BLaER1 (cell line): ENCODE measurements around the gene LATS2.
"Not testable (repeated sequence)": the region's sequence is repeated elsewhere in the genome, so short reads cannot be mapped to it uniquely, and the experiment has no call there.

Source experiments
- H3K27ac ChIP-seq: shearing (Covaris generic); formaldehyde crosslinking; 2 replicates; pipeline ENCODE4 v1.8.1; 2022
- H3K27me3 ChIP-seq: shearing (Covaris generic); formaldehyde crosslinking; 2 replicates; pipeline ENCODE4 v1.8.1; 2022
- H3K36me3 ChIP-seq: shearing (Covaris generic); formaldehyde crosslinking; 2 replicates; pipeline ENCODE4 v1.8.1; 2022
- H3K4me1 ChIP-seq: shearing (Covaris generic); formaldehyde crosslinking; 2 replicates; pipeline ENCODE4 v1.8.1; 2022
- H3K4me2 ChIP-seq: shearing (Covaris generic); formaldehyde crosslinking; 2 replicates; pipeline ENCODE4 v1.8.1; 2022
- H3K4me3 ChIP-seq: shearing (Covaris generic); formaldehyde crosslinking; 2 replicates; pipeline ENCODE4 v1.8.1; 2022
- H3K9ac ChIP-seq: shearing (Covaris generic); formaldehyde crosslinking; 2 replicates; pipeline ENCODE4 v1.8.1; 2022
- H3K9me3 ChIP-seq: shearing (Covaris generic); formaldehyde crosslinking; 2 replicates; pipeline ENCODE4 v1.8.1; 2022
- H4K20me1 ChIP-seq: shearing (Covaris generic); formaldehyde crosslinking; 2 replicates; pipeline ENCODE4 v1.8.1; 2022
- Cebpa-rat ChIP-seq: shearing (Covaris generic); IDR thresholded peaks from 2 replicates; pipeline ENCODE4 v1.8.1; 2022

LATS2 gene

DNA sequence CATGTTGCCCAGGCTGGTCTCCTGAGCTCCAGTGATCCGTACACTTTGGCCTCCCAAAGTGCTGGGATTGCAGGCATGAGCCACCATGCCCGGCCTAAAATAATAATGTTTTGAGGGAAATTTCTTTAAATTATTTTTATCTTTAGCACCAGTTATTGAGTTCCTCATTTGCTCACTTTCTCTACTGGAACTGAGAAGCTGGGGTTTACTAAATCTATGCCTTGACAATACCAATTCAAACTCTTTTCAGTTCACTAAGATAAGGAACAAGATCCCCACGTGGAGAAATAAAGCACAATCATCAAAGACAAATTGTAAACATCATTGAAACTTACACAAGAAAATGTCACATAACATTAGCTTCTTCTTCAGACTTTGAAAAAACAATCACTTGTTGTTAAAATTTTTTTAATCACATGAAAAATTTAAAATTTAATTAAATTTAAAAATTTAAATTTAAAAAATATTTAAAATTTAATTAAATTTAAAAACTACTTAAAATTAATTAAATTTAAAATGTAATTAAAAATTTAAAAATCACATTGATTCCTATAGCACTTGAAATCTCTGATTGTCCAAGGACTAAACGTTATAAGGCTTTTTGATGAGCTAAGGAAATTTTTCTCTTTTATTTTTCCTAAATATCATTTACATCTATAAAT, 133.7 kb downstream of the LATS2 start:
- Histone ChIP-seq H3K36me3 (no peaks in the 10 kb centered on the region), H4K20me1 (no peaks in the 10 kb centered on the region), H3K27ac (no peak overlapping the region), H3K4me2 (no peak overlapping the region), H3K4me3 (no peak overlapping the region), H3K4me1 (no peaks in the 10 kb centered on the region), H3K9ac (no peak overlapping the region), H3K27me3 (no peaks in the 10 kb centered on the region), H3K9me3 (no peaks in the 10 kb centered on the region)
- TF ChIP-seq Cebpa-rat: no peak

- H3K27ac ChIP-seq, H3K27me3 ChIP-seq, H3K4me1 ChIP-seq, H3K9ac ChIP-seq, H3K4me2 ChIP-seq, H3K36me3 ChIP-seq, H3K4me3 ChIP-seq, H4K20me1 ChIP-seq, H3K9me3 ChIP-seq: not testable (repeated sequence)
These were observed 136.0 kb downstream of the LATS2 start for GRCh38 chr13:20925395-20925790.

GRCh38 chr13:20924758-20925394, 136.5 kb downstream of the LATS2 start:
- Histone ChIP-seq H3K4me1 (no peaks in the 10 kb centered on the region), H4K20me1 (no peaks in the 10 kb centered on the region)

GRCh38 chr13:20923272-20923671, 138.1 kb downstream of the LATS2 start:
- Histone ChIP-seq H3K4me2 (no peak overlapping the region), H3K9ac (no peak overlapping the region), H3K9me3 (no peaks in the 10 kb centered on the region), H3K36me3 (no peaks in the 10 kb centered on the region), H3K27me3 (no peaks in the 10 kb centered on the region), H3K4me3 (no peak overlapping the region), H3K27ac (no peak overlapping the region), H4K20me1 (no peaks in the 10 kb centered on the region), H3K4me1 (no peaks in the 10 kb centered on the region)
- no peak for TF ChIP-seq Cebpa-rat

More at GRCh38 chr13:20924758-20925394, 136.5 kb downstream of the LATS2 start:
- no peaks in the 10 kb centered on the region for H3K27me3 ChIP-seq
- H3K4me3 ChIP-seq: no peak overlapping the region
- no peak overlapping the region for H3K9ac ChIP-seq
- H3K27ac ChIP-seq: no peak overlapping the region
- no peaks in the 10 kb centered on the region for H3K36me3 ChIP-seq
- H3K4me2 ChIP-seq: no peak overlapping the region
- no peak for TF ChIP-seq Cebpa-rat
- H3K9me3 ChIP-seq: no peaks in the 10 kb centered on the region
